ENCODE measurements around the gene POLE4.

Gene POLE4

DNA sequence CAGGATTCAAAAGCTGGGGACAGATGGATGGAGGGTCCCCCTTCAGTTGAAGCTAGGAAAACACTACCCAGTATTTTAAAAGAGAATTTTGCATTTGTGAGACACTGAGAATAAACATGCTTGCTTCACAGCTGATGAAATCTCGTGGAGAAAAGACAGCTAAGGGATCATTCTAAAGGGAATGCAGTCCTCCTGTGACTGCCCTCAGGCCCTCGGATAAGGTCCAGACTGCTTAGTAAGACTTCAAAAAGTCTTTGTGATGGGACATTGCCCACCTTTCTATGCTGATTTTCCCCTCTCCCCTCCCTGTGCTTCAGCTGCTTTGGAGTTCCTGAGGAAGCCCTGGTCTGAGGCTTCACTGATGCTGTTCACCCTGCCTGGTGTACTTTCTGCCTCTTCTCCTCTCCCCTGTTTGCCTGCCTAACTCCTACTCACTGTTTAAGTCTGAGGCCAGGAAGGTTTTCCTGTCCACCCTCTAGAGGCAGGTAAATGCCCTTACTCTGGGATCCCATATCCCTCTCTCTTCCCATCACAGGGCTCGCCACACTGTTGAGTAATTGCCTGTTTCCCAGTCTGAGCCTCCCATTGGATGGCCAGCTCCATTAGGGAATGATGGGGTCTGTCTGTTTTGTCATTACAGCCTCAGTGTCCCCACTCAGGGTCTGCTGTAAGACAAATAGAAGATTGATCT lies 26.6 kb downstream of the POLE4 start:
- in situ Hi-C loops (cut with HindIII; ENCODE audit: low pct_unique_long_range_greater_than_20kb, low sequenced_read_pairs), result no loop called here
- TF ChIP-seq JUND (IDR thresholded peaks at IDR 0.05; ENCODE audit: low read depth), result no peak
- no peak for DNase-seq (ENCODE audit: low read depth in 1 of 2, low spot score in 1 of 2)

DNA sequence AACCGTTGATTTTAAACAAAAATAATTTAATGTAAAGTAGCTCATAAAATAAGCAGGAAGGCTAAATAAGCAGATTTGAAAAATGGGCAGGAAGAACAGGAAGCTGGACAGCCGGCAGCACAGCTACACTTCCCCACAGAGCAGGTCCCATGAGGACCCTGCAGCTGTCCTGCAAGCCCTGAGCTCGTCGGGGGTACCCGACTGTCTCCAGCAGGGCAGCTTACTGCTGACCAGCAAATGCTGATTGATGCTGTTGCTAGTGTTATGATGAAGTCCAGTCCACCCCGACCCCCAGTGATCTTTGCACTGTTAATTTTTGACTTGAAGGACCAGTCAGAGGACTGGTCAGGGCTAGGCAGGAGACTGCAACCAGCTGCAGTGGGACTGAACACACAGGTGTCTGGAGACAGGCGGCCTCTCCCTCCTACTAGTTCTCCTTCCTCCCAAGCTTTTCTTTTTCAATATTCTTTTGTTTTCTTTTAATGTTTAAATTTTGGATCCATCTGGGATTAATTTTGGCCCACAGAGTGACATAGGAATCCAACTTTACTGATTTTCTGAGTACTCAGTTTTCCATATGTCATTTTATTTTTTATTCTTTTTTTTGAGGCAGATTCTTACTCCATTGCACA lies 27.7 kb downstream of the POLE4 start:
- DNase-seq (ENCODE audit: low read depth in 1 of 2, low spot score in 1 of 2), result no peak
- no peak for TF ChIP-seq JUND (IDR thresholded peaks at IDR 0.05; ENCODE audit: low read depth)
- in situ Hi-C loops (cut with HindIII; ENCODE audit: low pct_unique_long_range_greater_than_20kb, low sequenced_read_pairs), result no loop called here

DNA sequence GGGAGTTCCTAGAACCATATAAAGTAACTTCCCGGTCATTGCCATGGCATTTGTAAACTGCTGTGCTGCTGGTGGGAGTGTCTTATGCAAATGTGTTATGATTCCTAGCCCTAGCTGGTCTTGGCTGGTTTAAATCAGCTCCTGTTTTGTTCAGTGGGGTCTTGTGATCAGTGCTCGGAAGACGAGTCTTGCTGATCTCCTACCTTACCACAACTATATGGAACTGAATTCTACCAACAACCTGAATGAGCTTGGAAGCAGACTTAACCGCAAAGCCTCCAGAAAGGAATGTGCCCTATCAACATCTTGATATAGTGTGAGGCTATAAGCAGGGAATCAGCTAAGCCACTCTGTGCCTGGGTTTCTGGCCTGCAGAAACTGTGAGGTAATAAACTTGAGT lies 33.5 kb downstream of the POLE4 start:
- TF ChIP-seq JUND (IDR thresholded peaks at IDR 0.05; ENCODE audit: low read depth), result no peak
- in situ Hi-C loops (cut with HindIII; ENCODE audit: low pct_unique_long_range_greater_than_20kb, low sequenced_read_pairs), result no loop called here
- DNase-seq (ENCODE audit: low read depth in 1 of 2, low spot score in 1 of 2), result no peak

GRCh38 chr2:74999468-74999867 lies 41.0 kb downstream of the POLE4 start:
- in situ Hi-C loops (cut with HindIII; ENCODE audit: low pct_unique_long_range_greater_than_20kb, low sequenced_read_pairs), result no loop called here
- TF ChIP-seq JUND (IDR thresholded peaks at IDR 0.05; ENCODE audit: low read depth), result no peak
- no peak for DNase-seq (ENCODE audit: low read depth in 1 of 2, low spot score in 1 of 2)

DNA sequence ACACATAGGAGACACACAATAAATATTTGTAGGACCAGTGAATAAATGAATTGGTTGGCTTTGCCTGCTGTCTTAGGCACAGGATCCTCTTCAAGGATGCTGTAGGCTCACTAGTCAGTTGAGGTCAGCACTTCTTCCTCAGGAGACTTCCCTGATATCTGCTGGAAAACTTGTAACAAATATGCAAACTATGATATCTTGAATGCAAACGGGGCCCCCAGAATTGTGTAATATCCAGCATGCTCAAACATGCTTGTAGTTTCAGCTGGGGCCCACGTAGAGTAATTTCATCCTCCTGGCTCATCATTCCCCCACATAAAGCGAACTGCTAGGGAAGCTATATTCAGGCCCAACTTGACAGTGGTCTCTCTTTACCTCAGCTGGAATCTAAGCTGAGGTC lies 43.6 kb downstream of the POLE4 start:
- in situ Hi-C loops (cut with HindIII; ENCODE audit: low pct_unique_long_range_greater_than_20kb, low sequenced_read_pairs), result no loop called here
- no peak for TF ChIP-seq JUND (IDR thresholded peaks at IDR 0.05; ENCODE audit: low read depth)
- no peak for DNase-seq (ENCODE audit: low read depth in 1 of 2, low spot score in 1 of 2)

GRCh38 chr2:75003276-75003675 lies 44.8 kb downstream of the POLE4 start:
- no peak for TF ChIP-seq JUND (IDR thresholded peaks at IDR 0.05; ENCODE audit: low read depth)
- in situ Hi-C loops (cut with HindIII; ENCODE audit: low pct_unique_long_range_greater_than_20kb, low sequenced_read_pairs), result no loop called here
- DNase-seq (ENCODE audit: low read depth in 1 of 2, low spot score in 1 of 2), result no peak

DNA sequence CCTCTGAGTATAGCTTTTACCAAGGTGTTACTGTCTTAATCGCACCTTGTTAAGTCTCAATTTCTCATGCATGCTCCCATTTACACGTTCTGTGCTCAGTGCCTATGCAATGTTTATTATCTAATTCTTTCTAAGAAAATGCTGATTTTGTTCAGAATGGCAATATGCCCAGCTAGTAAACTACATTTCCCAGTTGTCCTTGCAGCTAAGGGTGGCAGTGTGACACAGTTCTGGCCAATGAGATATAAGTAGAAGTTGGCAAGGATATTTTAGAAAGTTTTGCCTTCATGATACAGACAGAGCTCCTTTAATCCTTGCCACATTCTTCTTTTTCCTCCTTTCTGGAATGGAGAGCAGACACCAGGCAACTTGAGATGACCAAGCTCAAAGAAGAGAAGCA lies 45.3 kb downstream of the POLE4 start:
- TF ChIP-seq JUND (IDR thresholded peaks at IDR 0.05; ENCODE audit: low read depth), result no peak
- in situ Hi-C loops (cut with HindIII; ENCODE audit: low pct_unique_long_range_greater_than_20kb, low sequenced_read_pairs), result no loop called here

GRCh38 chr2:75006041-75006440 lies 47.6 kb downstream of the POLE4 start:
- TF ChIP-seq JUND (IDR thresholded peaks at IDR 0.05; ENCODE audit: low read depth), result no peak
- in situ Hi-C loops (cut with HindIII; ENCODE audit: low pct_unique_long_range_greater_than_20kb, low sequenced_read_pairs), result no loop called here
- DNase-seq (ENCODE audit: low read depth in 1 of 2, low spot score in 1 of 2), result no peak

More for the DNA sequence above, 45.3 kb downstream of the POLE4 start:
- DNase-seq (ENCODE audit: low read depth in 1 of 2, low spot score in 1 of 2), result no peak

GRCh38 chr2:75007061-75007460 lies 48.6 kb downstream of the POLE4 start:
- no peak for DNase-seq (ENCODE audit: low read depth in 1 of 2, low spot score in 1 of 2)
- TF ChIP-seq JUND (IDR thresholded peaks at IDR 0.05; ENCODE audit: low read depth), result no peak
- in situ Hi-C loops (cut with HindIII; ENCODE audit: low pct_unique_long_range_greater_than_20kb, low sequenced_read_pairs), result no loop called here

GRCh38 chr2:75007819-75008218 lies 49.4 kb downstream of the POLE4 start:
- no peak for TF ChIP-seq JUND (IDR thresholded peaks at IDR 0.05; ENCODE audit: low read depth)
- DNase-seq (ENCODE audit: low read depth in 1 of 2, low spot score in 1 of 2), result no peak
- in situ Hi-C loops (cut with HindIII; ENCODE audit: low pct_unique_long_range_greater_than_20kb, low sequenced_read_pairs), result no loop called here

GRCh38 chr2:75010571-75010970 lies 52.1 kb downstream of the POLE4 start:
- TF ChIP-seq JUND (IDR thresholded peaks at IDR 0.05; ENCODE audit: low read depth), result no peak
- in situ Hi-C loops (cut with HindIII; ENCODE audit: low pct_unique_long_range_greater_than_20kb, low sequenced_read_pairs), result no loop called here
- no peak for DNase-seq (ENCODE audit: low read depth in 1 of 2, low spot score in 1 of 2)

DNA sequence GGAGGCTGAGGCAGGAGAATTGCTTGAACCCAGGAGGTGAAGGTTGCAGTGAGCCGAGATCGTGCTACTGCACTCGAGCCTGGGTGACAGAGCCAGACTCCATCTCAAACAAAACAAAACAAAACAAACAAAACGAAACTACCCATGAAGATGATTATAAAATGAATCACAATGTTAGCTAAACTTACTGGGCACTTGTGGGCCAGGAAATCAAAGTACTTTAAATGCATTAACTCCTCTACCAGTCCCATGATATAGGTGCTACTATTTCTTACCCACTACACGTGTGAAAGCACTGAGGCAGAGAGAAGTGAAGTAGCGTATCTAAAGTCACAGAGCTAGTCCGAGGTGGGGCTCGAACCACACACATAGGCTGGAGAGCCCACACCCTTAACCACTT lies 53.6 kb downstream of the POLE4 start:
- in situ Hi-C loops (cut with HindIII; ENCODE audit: low pct_unique_long_range_greater_than_20kb, low sequenced_read_pairs), result no loop called here
- TF ChIP-seq JUND (IDR thresholded peaks at IDR 0.05; ENCODE audit: low read depth), result no peak
- no peak for DNase-seq (ENCODE audit: low read depth in 1 of 2, low spot score in 1 of 2)

DNA sequence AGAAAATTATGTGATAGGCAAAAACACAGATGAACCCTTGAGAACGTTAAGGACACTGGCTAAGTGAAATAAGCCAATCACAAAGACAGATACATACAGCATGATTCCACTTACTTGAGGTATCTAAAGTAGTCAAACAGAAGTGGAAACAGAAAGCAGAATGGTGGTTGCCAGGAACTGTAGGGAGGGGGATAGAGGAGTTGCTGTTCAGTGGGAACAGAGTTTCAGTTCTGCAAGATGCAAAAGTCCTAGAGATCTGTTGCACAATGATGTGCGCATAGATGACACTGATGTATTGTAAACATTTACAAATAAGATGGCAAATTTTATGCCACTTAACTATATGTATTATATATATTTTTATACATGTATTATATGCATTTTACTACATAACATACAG lies 59.7 kb downstream of the POLE4 start:
- no peak for DNase-seq (ENCODE audit: low read depth in 1 of 2, low spot score in 1 of 2)
- in situ Hi-C loops (cut with HindIII; ENCODE audit: low pct_unique_long_range_greater_than_20kb, low sequenced_read_pairs), result no loop called here
- no peak for TF ChIP-seq JUND (IDR thresholded peaks at IDR 0.05; ENCODE audit: low read depth)
